K562 (cell line): ENCODE data around the gene MCM3. TPM values are rescaled to one million over a fixed set of nuclear protein-coding genes. Genes with fewer than 3 reads are reported as not detected.

Experiments used
- ATAC-seq: fragments of 200-7000 bp; cut with Tn5 transposase; 3 replicates; pipeline ENCODE4 v1.9.1; 2020; ENCODE audit warnings: moderate library complexity
- BruUV-seq: library from RNA; stranded (reverse); fragments of 400-500 nt; replicated peaks from 2 replicates; lab custom pipeline; 2021; lab: Mats Ljungman, UMichigan
- CTCF ChIA-PET: fragments of 300-600 bp; formaldehyde crosslinking; extraction: SDS; loops from one replicate; lab custom pipeline; 2021; ENCODE audit warnings: low intra/inter-chr PET ratio; lab: Yijun Ruan, JAX
- POLR2A ChIA-PET: fragments of 300-600, 350-650 bp; sonication (Branson Sonifier 250); formaldehyde crosslinking; extraction: SDS; loops from one replicate; lab custom pipeline; 2021; ENCODE audit warnings: antibody characterized with exemption, inconsistent platforms; lab: Yijun Ruan, JAX
- DNase-seq, 4 experiments: peaks; one replicate each; pipeline versions ENCODE4 v3.0.0 to v3.0.0-alpha.2; 2011 to 2018; ENCODE audit warnings: low spot score in 3 of 4, mixed read lengths in 3 of 4; ENCODE audit errors: extremely low read depth in 1 of 4
- FAIRE-seq: peaks from 2 replicates; lab custom pipeline; 2011; peaks lifted over from hg19 to GRCh38; lab: Jason Lieb, UNC
- H2AFZ ChIP-seq: 2 replicates; pipeline ENCODE4 v1.6.0; 2011; ENCODE audit warnings: low read depth, low read length, control low read depth, inconsistent platforms
- H3K27ac ChIP-seq: fragments of 200-600 bp; 3 replicates; pipeline ENCODE4 v1.8.0; 2011; ENCODE audit warnings: low read depth, mild to moderate bottlenecking, control low read depth, inconsistent platforms, low read length, moderate library complexity, mixed read lengths; ENCODE audit errors: extremely low read depth
- H3K27me3 ChIP-seq, 2 experiments: fragments of 300-600 bp in 1 of 2; 2 replicates in 1 of 2; 3 replicates in 1 of 2; pipeline versions ENCODE4 v1.6.0 to v1.8.0; 2011; ENCODE audit warnings: inconsistent platforms in 2 of 2, low read length in 2 of 2, mild to moderate bottlenecking in 1 of 2, mixed read lengths in 1 of 2, moderate library complexity in 1 of 2; ENCODE audit not compliant: control insufficient read depth in 2 of 2, insufficient read depth in 2 of 2
- H3K36me3 ChIP-seq: fragments of 300-600 bp; 3 replicates; pipeline ENCODE4 v1.8.0; 2011; ENCODE audit warnings: mild to moderate bottlenecking, low read length, inconsistent platforms; ENCODE audit not compliant: control insufficient read depth, insufficient read depth
- H3K4me1 ChIP-seq, 2 experiments: fragments of 200-600 bp in 1 of 2; replicated peaks in 1 of 2; 2 replicates in 1 of 2; 3 replicates in 1 of 2; pipeline versions ENCODE4 v1.5.1 to v1.8.0; 2011; ENCODE audit warnings: inconsistent platforms in 2 of 2, low read length in 2 of 2, mild to moderate bottlenecking in 1 of 2, mixed read lengths in 1 of 2, moderate library complexity in 1 of 2; ENCODE audit not compliant: control insufficient read depth in 2 of 2, insufficient read depth in 2 of 2
- H3K4me2 ChIP-seq: 2 replicates; pipeline ENCODE4 v1.6.1; 2011; ENCODE audit warnings: low read length, control low read depth, inconsistent platforms, mixed read lengths; ENCODE audit not compliant: insufficient read depth
- H3K4me3 ChIP-seq: fragments of 200-600 bp; sonication (generic), shearing (Covaris generic); 2 replicates; pipeline ENCODE4 v1.5.1; 2016; ENCODE audit warnings: control low read depth, inconsistent platforms
- H3K79me2 ChIP-seq: fragments of 200-600 bp; 3 replicates; pipeline ENCODE4 v1.8.0; 2011; ENCODE audit warnings: low read length, inconsistent platforms; ENCODE audit not compliant: control insufficient read depth, insufficient read depth
- H3K9ac ChIP-seq, 2 experiments: 2 replicates each; pipeline versions ENCODE4 v1.6.0 to v1.6.1; 2011; ENCODE audit warnings: low read depth in 2 of 2, low read length in 2 of 2, control low read depth in 1 of 2, inconsistent platforms in 1 of 2, mild to moderate bottlenecking in 1 of 2, mixed read lengths in 1 of 2; ENCODE audit not compliant: insufficient read depth in 1 of 2
- H3K9me1 ChIP-seq: one replicate; pipeline ENCODE4 v1.6.0; 2011; ENCODE audit warnings: inconsistent platforms, mild to moderate bottlenecking, low read length, moderate library complexity; ENCODE audit not compliant: control insufficient read depth, insufficient read depth
- H3K9me3 ChIP-seq: replicated peaks from 2 replicates; pipeline ENCODE4 v1.5.1; 2011; ENCODE audit warnings: low read depth, low read length, inconsistent platforms; ENCODE audit not compliant: control insufficient read depth, insufficient read depth
- H4K20me1 ChIP-seq: replicated peaks from 2 replicates; pipeline ENCODE4 v1.6.1; 2011; ENCODE audit warnings: low read length, inconsistent platforms, mixed read lengths; ENCODE audit not compliant: control insufficient read depth, insufficient read depth
- ATF1 ChIP-seq, 2 experiments: fragments of 450-650 bp in 1 of 2; IDR thresholded peaks; 2 replicates each; pipeline ENCODE4 v1.6.1; 2016; ENCODE audit warnings: missing compliant biosample characterization in 1 of 2, missing genetic modification characterization in 1 of 2
- DACH1 ChIP-seq: fragments of 450-650 bp; IDR thresholded peaks from 2 replicates; pipeline ENCODE4 v1.6.1; 2018; ENCODE audit not compliant: partially characterized antibody
- HNRNPH1 ChIP-seq: fragments of 200-400 bp; formaldehyde crosslinking; optimal IDR thresholded peaks from 2 replicates; pipeline ENCODE3; 2017; ENCODE audit warnings: low read depth, mild to moderate bottlenecking, low read length, moderate library complexity
- NFIC ChIP-seq: fragments of 450-650 bp; IDR thresholded peaks from 2 replicates; pipeline ENCODE4 v1.6.1; 2017; ENCODE audit warnings: mild to moderate bottlenecking, inconsistent platforms
- NFRKB ChIP-seq: fragments of 450-650 bp; IDR thresholded peaks from 2 replicates; pipeline ENCODE4 v1.6.1; 2016; ENCODE audit warnings: low read depth
- NR2C2 ChIP-seq, 2 experiments: fragments of 200-800 bp in 1 of 2; sonication (Bioruptor generic) in 1 of 2; sonication (generic) in 1 of 2; formaldehyde crosslinking in 1 of 2; IDR thresholded peaks; 2 replicates each; pipeline versions ENCODE4 v1.6.1 to v1.8.0; 2016 to 2022; ENCODE audit warnings: mild to moderate bottlenecking in 1 of 2, missing compliant biosample characterization in 1 of 2, missing genetic modification characterization in 1 of 2, missing genetic modification reagents in 1 of 2
- NR4A1 ChIP-seq, 2 experiments: fragments of 250-450 bp in 1 of 2; fragments of 450-650 bp in 1 of 2; sonication (Bioruptor Pico) in 1 of 2; IDR thresholded peaks; 2 replicates each; pipeline versions ENCODE4 v1.4.0 to v1.6.1; 2016 to 2020; ENCODE audit warnings: mild to moderate bottlenecking in 2 of 2, missing compliant biosample characterization in 1 of 2, missing genetic modification characterization in 1 of 2, moderate library complexity in 1 of 2
- PHF21A ChIP-seq: fragments of 450-650 bp; IDR thresholded peaks from 2 replicates; pipeline ENCODE4 v1.6.1; 2017; ENCODE audit warnings: low read depth, borderline replicate concordance
- POLR2A ChIP-seq: fragments of 450-650 bp; conservative IDR thresholded peaks from 2 replicates; pipeline ENCODE4 v1.6.1; 2016
- RNF2 ChIP-seq: sonication (generic); IDR thresholded peaks from 2 replicates; pipeline ENCODE4 v1.6.1; 2016
- SNRNP70 ChIP-seq: fragments of 200-400 bp; formaldehyde crosslinking; optimal IDR thresholded peaks from 2 replicates; pipeline ENCODE3; 2017; ENCODE audit warnings: low read depth, low read length
- ZNF76 ChIP-seq: fragments of 250-450 bp; sonication (Bioruptor Pico); IDR thresholded peaks from 2 replicates; pipeline ENCODE4 v1.4.0; 2020; ENCODE audit warnings: mild to moderate bottlenecking, moderate library complexity, borderline replicate concordance
- WGBS: fragments of 100-300 bp; shearing (Covaris generic); methylation state at CpG from one replicate; pipeline ENCODE4 v1.1.6; 2016; ENCODE audit warnings: low coverage, mixed read lengths; ENCODE audit not compliant: insufficient coverage; ENCODE audit errors: missing lambda C conversion rate; 5-methylcytosine and 5-hydroxymethylcytosine counted together
- in situ Hi-C: fragments of 300-500 bp; cut with MboI; formaldehyde crosslinking; loops from 4 replicates; pipeline ENCODE4 v1.15.0; 2018; ENCODE audit warnings: inconsistent platforms, mixed read lengths
- intact Hi-C: fragments of 100-400 bp; cut with micrococcal nuclease; formaldehyde crosslinking; loops from 2 replicates; pipeline ENCODE4 v1.14.2; 2022
- polyA plus RNA-seq, 8 experiments: library from polyadenylated mRNA; depleted of rRNA in 4 of 8; stranded (reverse) in 5 of 8; unstranded in 3 of 8; fragments of >200 nt; fragmentation: Nextera tagmentation in 2 of 8; fragmentation: Illumina TruSeq in 1 of 8; extraction: Ambion mirVana in 2 of 8; extraction: Trizol in 1 of 8; gene quantifications; 2 replicates each; pipeline versions ENCODE4 v1.2.1 to v1.2.3, GENCODE V29; 2011 to 2014; ENCODE audit warnings: inconsistent platforms in 1 of 8, missing spikeins in 1 of 8
- total RNA-seq, 7 experiments: library from RNA; depleted of rRNA in 6 of 7; stranded (reverse); fragments of >200 nt in 6 of 7; fragmentation: Illumina TruSeq in 2 of 7; extraction: Trizol in 2 of 7; gene quantifications; 2 replicates each; pipeline versions ENCODE4 v1.2.1 to v1.2.3, GENCODE V29; 2011 to 2021; ENCODE audit warnings: low replicate concordance in 1 of 7
- TF ChIP-seq, protein P1 (sequence below): sonication (generic); formaldehyde crosslinking; IDR thresholded peaks from 2 replicates; pipeline ENCODE4 v1.8.0; 2022; ENCODE audit warnings: mild to moderate bottlenecking, missing genetic modification reagents
- TF ChIP-seq, protein P2 (sequence below): sonication (generic); formaldehyde crosslinking; IDR thresholded peaks from 2 replicates; pipeline ENCODE4 v1.5.0; 2020; ENCODE audit warnings: missing genetic modification reagents

MCM3 gene
- total and polyA plus RNA-seq, 9 of the 15 experiments (the other 6 are each of a cell fraction or from before 2014, with no cell fraction given), result 76.1 to 270 (median 250) TPM

DNA sequence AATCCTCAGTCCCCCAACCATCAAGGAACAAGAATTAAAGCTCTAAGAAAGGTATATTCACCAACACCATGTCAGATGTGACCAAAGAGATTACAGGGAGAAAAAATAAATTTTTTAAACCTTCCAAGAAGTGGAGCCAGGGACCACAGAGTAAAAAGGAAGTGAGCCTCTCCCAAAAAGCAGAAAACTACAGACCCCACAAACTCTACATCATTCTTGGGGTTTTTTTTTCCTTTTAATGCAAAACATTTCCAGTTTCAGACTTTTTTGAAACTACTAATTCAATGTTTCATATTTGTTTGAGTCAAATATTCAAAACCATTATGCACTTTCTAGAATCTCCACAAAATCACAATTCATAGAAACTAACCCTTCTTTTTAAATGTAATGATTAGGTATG lies 33.4 kb downstream of the MCM3 start:
- TF ChIP-seq ATF1 (CRISPR knock-in tag; IDR thresholded peaks at IDR 0.05) (no peak), ATF1 (tag; IDR thresholded peaks at IDR 0.05) (no peak), HNRNPH1 (no peak), ZNF76 (CRISPR knock-in tag) (no peak), NFRKB (no peak), SNRNP70 (no peak), PHF21A (no peak)
- H3K4me1 ChIP-seq, result no peaks in the 10 kb centered on the region
- intact Hi-C loops (no loop called here), in situ Hi-C loops (no loop called here)
- no peak overlapping the region for H3K9ac ChIP-seq
- H3K79me2 ChIP-seq, result no peaks in the 10 kb centered on the region
- CTCF ChIA-PET, result no interaction called here
- H3K4me2 ChIP-seq, result no peak overlapping the region
- no peaks in the 10 kb centered on the region for H3K9me3 ChIP-seq
- H3K9me1 ChIP-seq, result no peaks in the 10 kb centered on the region
- POLR2A ChIA-PET, result no interaction called here
- H3K36me3 ChIP-seq, result no peaks in the 10 kb centered on the region
- peaks cover 21 to 27% of the 10 kb centered on the region in 2 experiments for H3K27me3 ChIP-seq
- no peak for ATAC-seq
- H2AFZ ChIP-seq, result no peak overlapping the region
- no peak overlapping the region for H3K4me3 ChIP-seq
- H4K20me1 ChIP-seq, result no peaks in the 10 kb centered on the region
- FAIRE-seq, result no peak
- no TSS peak for BruUV-seq
- no peak for DNase-seq
- no peak overlapping the region for H3K27ac ChIP-seq

DNA sequence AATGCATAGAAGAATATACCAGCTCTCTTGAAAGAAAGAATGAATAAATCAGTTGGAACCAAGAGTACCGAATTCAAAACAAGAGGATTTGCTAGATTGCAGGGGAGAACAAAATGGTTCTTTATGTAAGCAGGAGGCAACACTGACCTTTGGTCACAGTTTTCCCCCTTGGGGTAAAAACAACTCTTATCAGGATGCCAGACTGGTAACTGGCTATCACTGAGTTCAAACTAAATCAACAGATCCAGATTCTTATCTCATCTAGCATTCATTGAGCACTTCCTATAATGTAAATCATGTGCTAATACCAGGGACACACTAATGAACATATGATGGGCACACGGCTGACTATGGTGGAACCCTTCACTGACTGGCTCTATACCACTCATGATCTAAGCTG lies 35.5 kb downstream of the MCM3 start:
- H4K20me1 ChIP-seq, result no peaks in the 10 kb centered on the region
- WGBS, result 4% methylated on average over 2 of the region's 2 CpGs
- no TSS peak for BruUV-seq
- H3K27me3 ChIP-seq, result peaks cover 24 to 31% of the 10 kb centered on the region in 2 experiments
- H3K27ac ChIP-seq, result no peak overlapping the region
- H3K4me2 ChIP-seq, result no peak overlapping the region
- H3K36me3 ChIP-seq, result no peaks in the 10 kb centered on the region
- ATAC-seq (no peak), DNase-seq (no peak), FAIRE-seq (no peak)
- ChIA-PET POLR2A (interaction anchor here (0.6 to 1.6 kb wide), 3 partner anchors 12 to 93 kb away, joined by 3 to 6 read pairs (median 3); no protein-coding TSS in a partner anchor), CTCF (no interaction called here)
- H3K9me1 ChIP-seq, result no peaks in the 10 kb centered on the region
- intact Hi-C loops (no loop called here), in situ Hi-C loops (no loop called here)
- no peaks in the 10 kb centered on the region for H3K79me2 ChIP-seq
- no peak overlapping the region for H3K9ac ChIP-seq
- no peaks in the 10 kb centered on the region for H3K4me1 ChIP-seq
- TF ChIP-seq, protein P1, sequence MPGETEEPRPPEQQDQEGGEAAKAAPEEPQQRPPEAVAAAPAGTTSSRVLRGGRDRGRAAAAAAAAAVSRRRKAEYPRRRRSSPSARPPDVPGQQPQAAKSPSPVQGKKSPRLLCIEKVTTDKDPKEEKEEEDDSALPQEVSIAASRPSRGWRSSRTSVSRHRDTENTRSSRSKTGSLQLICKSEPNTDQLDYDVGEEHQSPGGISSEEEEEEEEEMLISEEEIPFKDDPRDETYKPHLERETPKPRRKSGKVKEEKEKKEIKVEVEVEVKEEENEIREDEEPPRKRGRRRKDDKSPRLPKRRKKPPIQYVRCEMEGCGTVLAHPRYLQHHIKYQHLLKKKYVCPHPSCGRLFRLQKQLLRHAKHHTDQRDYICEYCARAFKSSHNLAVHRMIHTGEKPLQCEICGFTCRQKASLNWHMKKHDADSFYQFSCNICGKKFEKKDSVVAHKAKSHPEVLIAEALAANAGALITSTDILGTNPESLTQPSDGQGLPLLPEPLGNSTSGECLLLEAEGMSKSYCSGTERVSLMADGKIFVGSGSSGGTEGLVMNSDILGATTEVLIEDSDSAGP (CRISPR knock-in tag), result no peak
- TF ChIP-seq NR2C2 (CRISPR knock-in tag; IDR thresholded peaks at IDR 0.05) (no peak), NR2C2 (tag; IDR thresholded peaks at IDR 0.05) (no peak), RNF2 (no peak), NFRKB (no peak), POLR2A (no peak), NFIC (no peak), DACH1 (no peak), NR4A1 (CRISPR knock-in tag; IDR thresholded peaks at IDR 0.05) (no peak), NR4A1 (tag; IDR thresholded peaks at IDR 0.05) (no peak)
- TF ChIP-seq, protein P2, sequence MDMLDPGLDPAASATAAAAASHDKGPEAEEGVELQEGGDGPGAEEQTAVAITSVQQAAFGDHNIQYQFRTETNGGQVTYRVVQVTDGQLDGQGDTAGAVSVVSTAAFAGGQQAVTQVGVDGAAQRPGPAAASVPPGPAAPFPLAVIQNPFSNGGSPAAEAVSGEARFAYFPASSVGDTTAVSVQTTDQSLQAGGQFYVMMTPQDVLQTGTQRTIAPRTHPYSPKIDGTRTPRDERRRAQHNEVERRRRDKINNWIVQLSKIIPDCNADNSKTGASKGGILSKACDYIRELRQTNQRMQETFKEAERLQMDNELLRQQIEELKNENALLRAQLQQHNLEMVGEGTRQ (CRISPR knock-in tag), result no peak
- H3K4me3 ChIP-seq, result no peak overlapping the region
- no peaks in the 10 kb centered on the region for H3K9me3 ChIP-seq
- H2AFZ ChIP-seq, result no peak overlapping the region
